GM19099 (cell line): ENCODE results near the gene PAXX.

ENCODE experiments used
- POLR2A ChIP-seq: IDR thresholded peaks from 3 replicates; pipeline ENCODE4 v1.6.1; 2011; ENCODE audit warnings: low read depth; ENCODE audit not compliant: insufficient read length; ENCODE audit errors: extremely low read depth

PAXX gene

DNA sequence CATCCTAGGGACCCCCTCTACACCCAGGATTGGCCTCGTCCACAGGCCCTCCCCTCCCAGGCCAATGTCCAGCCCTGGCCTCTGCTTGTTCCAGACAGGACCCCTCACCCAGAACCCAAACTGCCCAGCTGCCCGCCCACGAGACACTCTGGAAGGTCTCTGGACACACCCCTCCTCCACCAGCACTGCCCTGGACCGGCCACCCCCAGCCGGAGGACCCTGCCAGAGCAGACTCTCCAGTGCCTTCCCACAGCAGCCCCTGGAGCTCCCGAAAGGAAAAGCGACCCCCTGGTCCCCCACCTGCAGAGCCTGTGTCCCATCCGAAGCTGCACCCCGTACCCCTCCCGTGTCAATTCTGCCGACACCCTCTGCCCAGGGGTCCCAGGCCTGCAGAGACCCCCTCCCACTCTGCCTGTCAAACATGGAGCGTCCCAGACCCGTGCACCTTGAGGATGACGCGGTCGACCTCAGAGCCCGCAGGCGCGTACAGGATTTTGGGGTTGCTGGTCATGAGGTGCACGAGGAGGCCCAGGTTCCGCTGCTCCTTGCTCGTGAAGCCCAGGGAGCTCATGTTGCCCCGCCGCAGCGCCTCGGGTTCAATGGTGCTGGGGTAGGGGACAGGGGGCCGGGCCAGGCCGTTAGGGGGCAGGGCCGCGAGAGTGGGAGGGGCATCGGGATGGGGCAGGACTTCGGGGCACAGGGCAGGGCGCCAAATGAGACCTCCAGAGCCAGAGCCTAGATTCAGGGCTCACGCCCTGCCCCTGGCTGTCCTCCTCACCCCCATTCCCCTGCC is 27.9 kb downstream of the PAXX start:
- TF ChIP-seq POLR2A, result no peak

DNA sequence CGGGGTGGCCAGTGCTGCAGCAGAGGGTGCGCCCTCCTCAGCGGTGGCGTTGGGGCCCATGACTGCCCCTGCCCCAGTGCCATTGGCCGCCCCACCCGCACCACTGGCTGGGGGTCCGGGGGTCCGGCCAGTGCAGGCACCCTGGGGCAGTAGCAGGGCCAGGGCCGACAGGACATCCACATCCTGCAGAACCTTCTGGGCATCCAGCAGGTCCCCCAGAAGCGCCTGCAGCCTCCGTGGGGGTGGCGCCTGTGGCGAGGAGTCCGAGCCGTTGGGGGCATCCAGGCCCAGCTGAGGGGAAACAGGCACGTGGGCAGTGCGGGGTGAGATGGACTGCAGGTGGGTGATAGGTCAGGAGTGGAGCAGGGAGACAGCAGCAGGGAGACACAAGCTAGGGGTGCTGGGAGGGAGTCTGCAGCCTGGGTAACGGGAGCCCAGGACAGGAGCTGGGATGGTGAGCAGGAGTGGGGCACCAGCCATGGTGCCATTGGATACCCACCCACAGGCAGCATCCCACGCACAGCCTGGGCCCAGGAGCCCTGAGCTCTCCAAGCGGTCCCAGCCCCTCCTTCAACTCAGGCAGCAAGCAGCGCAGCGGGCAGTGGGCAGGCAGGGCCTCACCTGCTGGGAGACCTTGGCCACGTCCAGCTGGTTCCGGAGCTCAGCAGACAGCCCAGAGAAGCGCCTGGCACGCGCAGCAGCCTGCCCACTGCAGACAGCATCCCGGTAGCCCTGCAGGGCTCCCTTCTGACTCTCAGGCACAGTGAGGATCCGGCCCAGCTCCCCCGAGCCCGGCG is 28.7 kb downstream of the PAXX start:
- no peak for TF ChIP-seq POLR2A

DNA sequence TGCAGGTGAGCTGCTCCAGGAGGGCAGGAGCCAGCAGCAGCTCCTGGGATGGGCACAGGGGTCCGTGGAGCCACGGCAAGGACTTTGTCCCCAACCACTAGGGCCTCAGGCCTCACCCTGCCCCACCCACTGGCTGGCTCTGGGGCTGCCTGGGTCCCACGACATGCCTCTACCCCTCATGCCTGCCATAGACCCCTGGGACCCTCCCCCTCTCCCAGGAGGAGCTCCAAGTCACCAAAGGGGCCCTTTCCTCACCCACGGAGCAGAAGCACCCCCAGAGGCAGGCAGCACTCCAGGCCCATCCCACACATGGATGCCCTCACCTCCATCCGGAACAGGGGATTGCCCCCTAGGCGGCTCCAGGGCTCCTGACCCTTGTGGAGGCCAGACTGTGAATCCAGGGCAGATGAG is 29.4 kb downstream of the PAXX start:
- TF ChIP-seq POLR2A, result no peak

DNA sequence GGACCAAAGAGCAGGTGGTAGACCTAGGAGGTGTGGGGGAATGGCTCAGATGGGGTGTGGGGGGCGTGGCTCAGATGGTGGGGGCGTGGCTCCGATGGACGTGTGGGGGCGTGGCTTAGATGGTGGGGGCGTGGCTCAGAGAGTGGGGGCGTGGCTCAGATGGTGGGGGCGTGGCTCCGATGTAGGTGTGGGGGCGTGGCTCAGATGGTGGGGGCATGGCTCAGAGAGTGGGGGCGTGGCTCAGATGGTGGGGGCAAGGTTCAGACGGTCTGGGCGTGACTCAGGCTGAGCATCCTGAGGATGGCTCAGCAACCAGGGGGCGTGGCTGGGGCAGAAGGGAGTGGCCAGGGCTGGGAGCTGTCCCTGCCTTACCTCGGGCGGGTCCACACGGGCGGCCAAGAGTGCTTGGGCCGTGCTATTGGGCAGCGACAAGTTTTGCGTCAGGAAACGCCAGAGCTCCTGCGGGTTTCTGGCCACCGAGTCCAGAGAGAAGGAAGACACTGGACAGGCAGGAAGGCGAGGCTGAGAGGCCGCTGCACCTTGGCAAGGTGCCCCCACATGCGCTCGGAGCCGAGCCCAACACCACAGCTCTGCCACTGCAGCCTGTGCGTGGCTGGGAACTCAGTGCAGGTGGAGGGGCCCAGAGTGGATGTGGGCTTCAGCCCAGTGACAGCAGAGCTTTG is 29.9 kb downstream of the PAXX start:
- TF ChIP-seq POLR2A, result no peak

DNA sequence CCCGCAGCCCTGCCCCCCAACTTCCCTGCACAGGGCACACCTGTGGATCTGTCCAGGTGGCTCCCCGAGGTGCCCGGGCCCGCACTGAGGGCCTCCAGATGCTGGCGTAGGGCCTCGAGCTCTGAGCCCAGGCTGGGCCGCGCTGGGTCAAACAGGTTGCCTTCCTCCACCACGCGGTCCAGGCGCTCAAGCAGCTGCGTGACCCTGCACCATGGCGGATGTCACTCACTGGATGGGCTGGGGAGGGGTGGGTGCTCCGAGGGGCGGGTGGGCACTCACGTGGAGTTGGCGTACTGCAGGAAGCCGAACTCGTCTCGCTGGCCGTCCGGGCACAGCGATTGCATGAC is 30.4 kb downstream of the PAXX start:
- TF ChIP-seq POLR2A, result no peak

DNA sequence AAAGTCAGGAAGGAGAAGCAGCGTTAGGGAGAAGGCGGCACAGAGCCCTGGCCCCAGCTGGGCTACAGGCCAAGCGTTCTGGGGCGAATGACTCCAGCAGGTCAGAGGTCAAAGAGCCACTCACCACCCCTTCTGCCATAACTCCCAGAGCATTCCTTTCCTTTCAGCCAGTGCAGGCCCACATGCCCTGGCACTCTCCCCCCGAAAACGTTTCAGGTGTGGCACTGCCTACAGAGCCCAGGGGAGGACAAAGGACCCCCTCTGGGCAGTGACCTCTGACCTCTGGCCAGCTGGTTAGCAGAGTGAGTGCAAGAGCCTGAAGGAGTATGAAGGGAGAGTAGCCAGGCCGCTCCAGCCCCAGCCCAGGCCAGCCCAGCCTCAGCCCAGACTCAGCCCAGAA is 30.9 kb downstream of the PAXX start:
- no peak for TF ChIP-seq POLR2A

DNA sequence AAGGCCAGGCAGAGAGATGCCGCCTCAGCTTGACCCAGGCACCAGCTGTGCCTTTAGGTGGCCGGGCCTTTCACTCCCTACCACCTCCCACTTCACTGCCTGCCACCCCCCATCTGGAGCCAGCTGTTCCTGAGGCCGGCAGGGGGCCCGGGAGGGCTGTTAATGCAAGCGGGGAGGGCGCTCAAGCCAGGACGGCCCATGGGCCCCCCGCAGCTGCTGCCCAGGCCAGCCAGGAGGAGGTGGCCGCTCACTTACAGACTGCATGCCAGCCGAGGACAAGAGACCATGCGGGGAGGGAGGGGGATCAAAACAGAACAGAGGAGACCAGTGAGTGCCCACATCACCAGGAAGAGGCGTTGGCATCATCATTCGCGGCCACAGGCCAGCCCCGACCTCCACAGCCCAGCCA is 31.4 kb downstream of the PAXX start:
- TF ChIP-seq POLR2A, result no peak

DNA sequence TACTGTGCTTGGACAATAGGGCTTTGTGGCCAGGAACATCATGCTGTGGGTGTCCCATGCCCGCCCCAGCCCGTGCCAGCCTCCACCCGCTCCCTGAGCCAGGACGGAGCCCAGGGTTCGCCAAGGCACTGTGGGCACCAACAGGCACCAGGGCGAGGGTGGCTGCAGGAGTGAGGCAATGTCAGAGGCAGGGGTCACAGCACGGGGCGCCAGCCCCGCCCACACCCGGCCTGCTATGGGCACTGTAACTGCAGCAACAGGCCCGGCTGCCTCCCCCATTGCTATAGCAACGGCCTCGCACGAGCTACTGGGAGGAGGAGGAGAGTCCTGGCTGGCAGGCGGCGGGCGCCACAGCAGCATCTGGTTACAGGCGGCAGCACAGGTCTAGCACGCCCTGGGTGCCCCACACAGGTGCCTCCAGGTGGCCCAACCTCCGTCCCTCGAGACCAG is 33.3 kb downstream of the PAXX start:
- TF ChIP-seq POLR2A, result no peak

DNA sequence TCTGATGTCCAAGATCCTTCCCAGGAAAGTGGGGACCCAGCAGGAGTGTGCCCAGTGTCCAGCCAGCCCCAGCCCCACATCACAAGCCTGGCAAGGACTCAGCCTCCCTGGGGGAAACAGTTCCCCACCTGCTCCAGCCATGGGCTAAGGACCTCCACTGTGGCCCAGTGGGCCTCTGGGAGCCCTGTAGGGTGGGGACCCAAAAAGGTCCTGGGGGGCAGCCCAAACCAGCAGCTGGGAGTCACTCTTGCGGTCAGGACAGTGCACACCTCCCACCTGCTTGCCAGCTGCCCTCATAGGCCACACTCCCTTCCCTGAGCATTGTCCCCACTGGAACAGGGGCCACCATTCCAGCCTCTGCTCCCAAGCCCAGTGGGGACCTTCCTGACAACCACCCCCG is 34.2 kb downstream of the PAXX start:
- TF ChIP-seq POLR2A, result no peak

DNA sequence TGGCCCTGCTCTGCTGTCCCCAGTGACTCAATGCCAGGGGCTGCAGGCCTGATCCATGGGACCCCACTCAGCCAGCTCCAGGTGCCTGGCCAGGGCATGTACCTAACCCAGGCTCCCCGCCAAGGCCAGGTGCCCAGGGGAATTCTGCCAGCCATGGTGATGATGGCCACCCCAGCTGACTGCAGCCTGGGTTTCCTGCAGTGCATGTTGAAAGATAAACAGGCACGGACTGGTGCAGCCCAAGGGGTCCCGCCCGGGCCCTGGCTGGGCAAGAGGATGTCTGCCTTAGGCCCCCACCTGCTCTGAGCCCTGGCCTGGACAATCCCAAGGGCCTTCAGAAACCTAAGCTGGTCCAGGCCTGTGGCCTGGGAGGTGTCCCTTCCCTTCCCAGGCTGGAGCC is 34.6 kb downstream of the PAXX start:
- TF ChIP-seq POLR2A, result no peak

DNA sequence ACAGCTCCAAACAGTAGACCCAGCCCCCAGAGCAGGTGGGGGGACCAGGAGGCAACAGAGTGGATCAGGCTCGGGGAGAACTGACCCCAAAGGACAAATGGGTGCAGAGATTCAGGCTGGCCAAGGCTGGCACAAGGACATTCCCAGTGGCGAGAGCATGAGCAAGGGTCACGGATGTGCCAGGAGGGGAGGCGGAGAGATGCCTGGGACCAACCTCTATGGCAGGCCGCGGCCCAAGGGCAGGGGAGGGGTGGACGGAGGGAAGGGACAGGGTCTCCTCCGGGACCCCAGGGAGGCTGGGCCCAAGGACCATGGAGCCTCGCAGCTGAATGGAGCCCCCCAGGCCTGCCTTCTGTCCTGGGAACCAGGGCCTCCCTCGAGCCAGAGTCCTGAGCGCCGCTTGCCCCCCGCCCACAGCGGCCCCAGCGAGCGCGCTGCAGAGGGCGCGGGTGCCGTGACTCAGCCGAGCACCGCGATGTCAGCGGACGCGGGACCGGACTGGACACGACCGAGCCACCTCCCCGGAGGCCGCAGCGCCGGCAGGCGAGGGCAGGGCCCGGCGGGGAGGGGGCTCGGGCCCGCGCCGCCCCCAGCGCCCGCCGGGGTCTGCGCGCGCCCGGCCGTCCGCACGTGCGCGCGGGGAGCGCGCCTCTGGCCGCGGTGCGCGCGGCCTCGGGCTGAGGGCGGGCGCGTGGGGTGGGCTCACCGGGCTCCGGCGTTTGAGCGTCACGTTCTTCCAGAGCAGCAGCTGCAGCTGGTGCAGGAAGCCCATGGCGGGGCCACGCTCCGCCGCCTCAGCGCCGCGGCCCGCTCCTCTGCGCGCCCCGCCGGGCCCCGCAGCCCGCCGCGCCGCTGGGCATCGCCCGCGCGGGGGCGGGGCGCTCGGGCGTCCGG is 35.4 kb downstream of the PAXX start, which contains the start of gene ABCA2:
TSS of gene ABCA2 (minus strand) at position 869 of the 894 bp plus-strand sequence. CDS start at position 772, 97 bp downstream.
- no peak for TF ChIP-seq POLR2A

DNA sequence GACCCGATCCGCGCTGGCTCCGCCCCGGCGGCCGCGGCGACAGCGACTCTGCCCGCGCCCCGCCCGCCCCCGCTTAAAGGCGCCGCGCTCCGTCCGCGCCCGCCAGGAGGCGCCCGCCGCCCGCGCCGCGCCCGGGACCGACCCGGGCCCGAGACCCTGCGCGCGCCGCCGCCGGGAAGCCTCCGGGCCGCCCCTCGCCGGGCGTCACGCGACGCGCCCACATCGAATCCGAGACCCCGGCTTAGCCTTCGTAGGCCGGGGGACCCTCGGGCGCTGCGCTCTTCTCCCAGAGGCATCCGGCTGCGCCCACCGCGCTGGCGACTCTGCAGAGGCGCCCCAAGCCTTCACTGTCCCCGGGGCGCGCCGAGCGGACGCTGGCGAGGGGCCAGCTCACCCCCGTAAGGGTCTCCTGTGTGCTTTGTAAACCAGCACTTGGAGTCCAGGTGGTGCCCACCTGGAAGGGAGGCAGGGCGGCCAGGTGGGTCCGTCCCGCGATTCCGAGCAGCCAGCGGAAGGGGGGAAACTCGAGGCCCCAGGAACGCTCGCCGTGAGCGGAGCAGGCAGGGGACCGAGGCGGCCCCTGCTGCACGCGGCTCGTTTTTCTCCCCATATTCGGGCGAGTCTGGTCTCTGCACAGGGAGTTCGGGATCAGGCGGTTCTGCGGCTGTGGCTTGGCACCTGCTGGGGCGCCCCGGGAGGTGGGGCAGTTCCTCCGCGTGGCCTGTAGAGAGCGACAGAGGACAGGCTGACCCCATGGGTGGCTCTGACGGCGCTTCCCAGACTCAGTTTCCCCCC is 36.2 kb downstream of the PAXX start:
- TF ChIP-seq POLR2A, result no peak

DNA sequence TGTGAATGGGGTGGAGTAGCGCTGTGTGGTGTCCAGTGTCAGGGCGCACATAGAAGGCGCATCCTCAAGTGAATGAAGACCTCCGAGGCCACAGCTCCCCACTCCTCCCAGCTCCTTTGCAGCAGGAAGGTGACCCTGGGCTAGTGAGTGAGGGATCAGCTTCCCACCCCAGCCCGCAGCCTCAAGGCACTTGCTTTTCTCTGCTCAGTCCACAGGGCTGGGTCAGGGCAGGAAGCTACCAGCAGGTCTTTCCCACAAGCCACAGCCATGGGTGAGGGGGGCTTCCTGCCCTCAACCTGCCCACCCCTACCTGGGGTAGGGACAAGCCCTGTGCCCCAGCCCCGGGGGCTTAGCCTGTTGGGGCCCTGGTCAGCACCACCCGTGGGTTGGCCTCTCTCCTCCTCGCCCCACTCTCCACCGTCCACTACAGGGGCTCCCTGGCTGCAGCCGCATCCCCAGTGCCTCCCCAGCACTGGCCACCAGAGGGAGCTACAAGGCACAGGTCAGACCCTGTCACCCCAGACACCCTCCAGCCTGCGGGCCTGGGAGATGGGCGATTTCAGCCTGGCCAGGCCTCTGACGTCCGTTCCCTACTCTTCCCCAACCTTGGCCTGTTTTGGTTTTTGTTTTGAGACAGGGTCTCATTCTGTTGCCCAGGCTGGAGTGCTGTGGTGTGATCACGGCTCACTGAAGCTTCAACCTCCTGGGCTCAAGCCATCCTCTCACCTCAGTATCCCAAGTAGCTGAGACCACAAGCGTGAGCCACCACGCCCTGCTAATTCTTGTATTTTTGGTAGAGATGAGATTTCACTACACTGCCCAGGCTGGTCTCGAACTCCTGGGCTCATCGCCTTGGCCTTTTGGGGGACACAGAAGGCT is 37.1 kb downstream of the PAXX start:
- no peak for TF ChIP-seq POLR2A
